Mesodermal cell (in vitro differentiated cells): ENCODE data around the gene OR10G3.
"Not testable (repeated sequence)": the region's sequence is repeated elsewhere in the genome, so short reads cannot be mapped to it uniquely, and the experiment has no call there.

Experiments
- H3K27ac ChIP-seq: 2 replicates; pipeline ENCODE4 v1.7.0; 2013; ENCODE audit warnings: mild to moderate bottlenecking, low read depth, low read length, moderate library complexity; ENCODE audit not compliant: severe bottlenecking
- H3K36me3 ChIP-seq: 2 replicates; pipeline ENCODE4 v1.7.1; 2013; ENCODE audit warnings: mild to moderate bottlenecking, low read length, moderate library complexity; ENCODE audit not compliant: control insufficient read depth, insufficient read depth
- H3K4me1 ChIP-seq: one replicate; pipeline ENCODE4 v1.7.1; 2013; ENCODE audit warnings: mild to moderate bottlenecking, low read length; ENCODE audit not compliant: insufficient read depth, control insufficient read depth, poor library complexity, severe bottlenecking
- H3K4me3 ChIP-seq: 2 replicates; pipeline ENCODE4 v1.7.0; 2013; ENCODE audit warnings: low read length, control low read depth, mild to moderate bottlenecking; ENCODE audit not compliant: insufficient read depth, poor library complexity, severe bottlenecking; ENCODE audit errors: extremely low read depth
- H3K9me3 ChIP-seq: 2 replicates; pipeline ENCODE4 v1.7.1; 2013; ENCODE audit warnings: mild to moderate bottlenecking, low read length, moderate library complexity; ENCODE audit not compliant: control insufficient read depth
- WGBS, 2 experiments: methylation state at CpG; one replicate each; pipeline ENCODE4 v1.1.5; 2013; ENCODE audit warnings: missing lambda C conversion rate in 2 of 2; ENCODE audit not compliant: insufficient coverage in 2 of 2; 5-methylcytosine and 5-hydroxymethylcytosine counted together

Gene OR10G3

GRCh38 chr14:21556378-21557083, 23.3 kb downstream of the OR10G3 start:
- no peaks in the 10 kb centered on the region for H3K36me3 ChIP-seq
- peak overlapping the region; percentile 92 for H3K27ac ChIP-seq
- no peak overlapping the region for H3K4me3 ChIP-seq
- H3K9me3 ChIP-seq: no peaks in the 10 kb centered on the region
- WGBS, 2 experiments: 65 to 67% methylated on average over 2 to 3 of the region's 5 CpGs
- H3K4me1 ChIP-seq: no peaks in the 10 kb centered on the region

GRCh38 chr14:21553266-21553665, 26.6 kb downstream of the OR10G3 start:
- no CpG with 5 or more reads among the region's 3 CpGs for WGBS, 2 experiments
- Histone ChIP-seq H3K4me1 (no peaks in the 10 kb centered on the region), H3K4me3 (no peak overlapping the region)

GRCh38 chr14:21544588-21544987, 35.3 kb downstream of the OR10G3 start:
- H3K36me3 ChIP-seq, H3K9me3 ChIP-seq, H3K4me3 ChIP-seq, H3K27ac ChIP-seq, H3K4me1 ChIP-seq: not testable (repeated sequence)
- 89 to 100% methylated on average over 3 to 4 of the region's 7 CpGs for WGBS, 2 experiments

More at GRCh38 chr14:21553266-21553665, 26.6 kb downstream of the OR10G3 start:
- no peaks in the 10 kb centered on the region for H3K36me3 ChIP-seq
- H3K27ac ChIP-seq: no peak overlapping the region
- no peaks in the 10 kb centered on the region for H3K9me3 ChIP-seq

- Histone ChIP-seq H3K9me3 (no peaks in the 10 kb centered on the region), H3K27ac (no peak overlapping the region), H3K4me3 (no peak overlapping the region), H3K4me1 (no peaks in the 10 kb centered on the region), H3K36me3 (no peaks in the 10 kb centered on the region)
- 69 to 86% methylated on average over 4 of the region's 5 CpGs for WGBS, 2 experiments
Measured at GRCh38 chr14:21543963-21544362, 35.9 kb downstream of the OR10G3 start.

- no peak overlapping the region for H3K4me3 ChIP-seq
- 20 to 40% methylated on average over 4 of the region's 7 CpGs for WGBS, 2 experiments
- H3K27ac ChIP-seq: no peak overlapping the region
- no peaks in the 10 kb centered on the region for H3K4me1 ChIP-seq
- H3K9me3 ChIP-seq: no peaks in the 10 kb centered on the region
- no peaks in the 10 kb centered on the region for H3K36me3 ChIP-seq
Measured at GRCh38 chr14:21543521-21543960, 36.3 kb downstream of the OR10G3 start.

- Histone ChIP-seq H3K4me3 (no peak overlapping the region), H3K36me3 (no peaks in the 10 kb centered on the region), H3K27ac (no peak overlapping the region), H3K4me1 (no peaks in the 10 kb centered on the region), H3K9me3 (no peaks in the 10 kb centered on the region)
- WGBS, 2 experiments: 75 to 92% methylated on average over 2 of the region's 9 CpGs
Measured at GRCh38 chr14:21541413-21542074, 38.3 kb downstream of the OR10G3 start.

GRCh38 chr14:21539189-21539940, 40.5 kb downstream of the OR10G3 start:
- Histone ChIP-seq H3K9me3 (no peaks in the 10 kb centered on the region), H3K36me3 (no peaks in the 10 kb centered on the region), H3K4me1 (peaks cover 8% of the 10 kb centered on the region), H3K4me3 (no peak overlapping the region), H3K27ac (peak overlapping the region; percentile 13)
- whole genome bisulfite sequencing, 2 experiments: no CpG with 5 or more reads among the region's 3 CpGs

- no peaks in the 10 kb centered on the region for H3K9me3 ChIP-seq
- peak overlapping the region; percentile 58 for H3K4me3 ChIP-seq
- peaks cover 8% of the 10 kb centered on the region for H3K4me1 ChIP-seq
- H3K36me3 ChIP-seq: no peaks in the 10 kb centered on the region
- WGBS, 2 experiments: 3% methylated on average over 3 of the region's 3 CpGs
- peak overlapping the region; percentile 36 for H3K27ac ChIP-seq
Measured at GRCh38 chr14:21537090-21537424, 42.8 kb downstream of the OR10G3 start.

GRCh38 chr14:21536418-21537089, 43.3 kb downstream of the OR10G3 start:
- peak overlapping the region; percentile 58 for H3K4me3 ChIP-seq
- no peaks in the 10 kb centered on the region for H3K36me3 ChIP-seq
- H3K27ac ChIP-seq: peak overlapping the region; percentile 69
- WGBS, 2 experiments: 0 to 1% methylated on average over 14 to 17 of the region's 25 CpGs
- H3K4me1 ChIP-seq: peaks cover 8% of the 10 kb centered on the region
- H3K9me3 ChIP-seq: no peaks in the 10 kb centered on the region

- Histone ChIP-seq H3K4me1 (peaks cover 8% of the 10 kb centered on the region), H3K4me3 (peak overlapping the region; percentile 58), H3K27ac (peak overlapping the region; percentile 69), H3K9me3 (no peaks in the 10 kb centered on the region), H3K36me3 (no peaks in the 10 kb centered on the region)
- 0 to 11% methylated on average over 2 to 4 of the region's 6 CpGs for WGBS, 2 experiments
Measured at GRCh38 chr14:21535545-21536417, 44.1 kb downstream of the OR10G3 start.
